ENCODE data around the gene HOXC10.
A peak's percentile ranks its signal among the peaks of the same experiment; 100 is the strongest.

GRCh38 chr12:54032086-54032619 lies 47.2 kb downstream of the HOXC10 start:
- TF ChIP-seq, protein P1, sequence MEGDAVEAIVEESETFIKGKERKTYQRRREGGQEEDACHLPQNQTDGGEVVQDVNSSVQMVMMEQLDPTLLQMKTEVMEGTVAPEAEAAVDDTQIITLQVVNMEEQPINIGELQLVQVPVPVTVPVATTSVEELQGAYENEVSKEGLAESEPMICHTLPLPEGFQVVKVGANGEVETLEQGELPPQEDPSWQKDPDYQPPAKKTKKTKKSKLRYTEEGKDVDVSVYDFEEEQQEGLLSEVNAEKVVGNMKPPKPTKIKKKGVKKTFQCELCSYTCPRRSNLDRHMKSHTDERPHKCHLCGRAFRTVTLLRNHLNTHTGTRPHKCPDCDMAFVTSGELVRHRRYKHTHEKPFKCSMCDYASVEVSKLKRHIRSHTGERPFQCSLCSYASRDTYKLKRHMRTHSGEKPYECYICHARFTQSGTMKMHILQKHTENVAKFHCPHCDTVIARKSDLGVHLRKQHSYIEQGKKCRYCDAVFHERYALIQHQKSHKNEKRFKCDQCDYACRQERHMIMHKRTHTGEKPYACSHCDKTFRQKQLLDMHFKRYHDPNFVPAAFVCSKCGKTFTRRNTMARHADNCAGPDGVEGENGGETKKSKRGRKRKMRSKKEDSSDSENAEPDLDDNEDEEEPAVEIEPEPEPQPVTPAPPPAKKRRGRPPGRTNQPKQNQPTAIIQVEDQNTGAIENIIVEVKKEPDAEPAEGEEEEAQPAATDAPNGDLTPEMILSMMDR (IDR thresholded peaks at IDR 0.05; ENCODE audit: insufficient read depth, low read depth, low read length) = no peak
- TF ChIP-seq EZH2 (IDR thresholded peaks at IDR 0.05; ENCODE audit: insufficient read depth, low read length) = peak; percentile 42

All from astrocyte (in vitro differentiated cells and primary cell).